HG02763 (cell line): ENCODE results near the gene CCDC127.
"Not testable (repeated sequence)": the region's sequence is repeated elsewhere in the genome, so short reads cannot be mapped to it uniquely, and the experiment has no call there.

ENCODE experiments used
- ATAC-seq: cut with Tn5 transposase; IDR thresholded peaks from one replicate; pipeline ENCODE4 v1.9.1; 2021; ENCODE audit warnings: mild to moderate bottlenecking, moderate library complexity; ENCODE audit not compliant: unreplicated experiment

Gene CCDC127

GRCh38 chr5:204966-205670 is 12.8 kb downstream of the CCDC127 start:
- no peak for ATAC-seq

- ATAC-seq: no peak
Measured at GRCh38 chr5:204462-204861, 13.5 kb downstream of the CCDC127 start.

GRCh38 chr5:204001-204400 is 14.0 kb downstream of the CCDC127 start:
- no peak for ATAC-seq

GRCh38 chr5:203246-203930 is 14.6 kb downstream of the CCDC127 start:
- no peak for ATAC-seq

- ATAC-seq: no peak
Measured at GRCh38 chr5:201672-202071, 16.3 kb downstream of the CCDC127 start.

GRCh38 chr5:200985-201384 is 17.0 kb downstream of the CCDC127 start:
- no peak for ATAC-seq

- ATAC-seq: no peak
Measured at GRCh38 chr5:199950-200645, 17.9 kb downstream of the CCDC127 start.

- ATAC-seq: no peak
Measured at GRCh38 chr5:199197-199949, 18.6 kb downstream of the CCDC127 start.

GRCh38 chr5:198516-199196 is 19.3 kb downstream of the CCDC127 start:
- no peak for ATAC-seq

- no peak for ATAC-seq
Measured at GRCh38 chr5:197892-198489, 20.0 kb downstream of the CCDC127 start.

- ATAC-seq: not testable (repeated sequence)
Measured at GRCh38 chr5:197031-197430, 20.9 kb downstream of the CCDC127 start.

GRCh38 chr5:196350-196749 is 21.6 kb downstream of the CCDC127 start:
- no peak for ATAC-seq

GRCh38 chr5:195401-196160 is 22.4 kb downstream of the CCDC127 start:
- ATAC-seq: no peak

- no peak for ATAC-seq
Measured at GRCh38 chr5:194603-195209, 23.2 kb downstream of the CCDC127 start.

GRCh38 chr5:194102-194501 is 23.9 kb downstream of the CCDC127 start:
- ATAC-seq: no peak

- ATAC-seq: no peak
Measured at GRCh38 chr5:192970-193831, 24.8 kb downstream of the CCDC127 start.

GRCh38 chr5:192691-192969 is 25.3 kb downstream of the CCDC127 start:
- ATAC-seq: no peak

GRCh38 chr5:191949-192690 is 25.8 kb downstream of the CCDC127 start:
- ATAC-seq: no peak
